ENCODE results near the gene ARHGAP11B.
"Not testable (repeated sequence)": the region's sequence is repeated elsewhere in the genome, so short reads cannot be mapped to it uniquely, and the experiment has no call there.

Gene ARHGAP11B

GRCh38 chr15:30625436-30626193, at the start of gene ARHGAP11B:
Gene ARHGAP11B (plus strand): TSS chr15:30626128.
- DNase-seq (ENCODE audit: low read depth), result peak; percentile 93

GRCh38 chr15:30579394-30579970, 46.4 kb upstream of the ARHGAP11B start:
- not testable (repeated sequence) for DNase-seq (ENCODE audit: low read depth)

GRCh38 chr15:30580716-30581115, 45.2 kb upstream of the ARHGAP11B start:
- not testable (repeated sequence) for DNase-seq (ENCODE audit: low read depth)

GRCh38 chr15:30598953-30599352, 27.0 kb upstream of the ARHGAP11B start:
- not testable (repeated sequence) for DNase-seq (ENCODE audit: low read depth)

GRCh38 chr15:30603796-30604195, 22.1 kb upstream of the ARHGAP11B start, which contains the start of gene GOLGA8H:
Gene GOLGA8H (plus strand): TSS chr15:30604028. CDS start chr15:30604126, 98 bp downstream.
- DNase-seq (ENCODE audit: low read depth), result not testable (repeated sequence)

GRCh38 chr15:30612271-30612670, 13.7 kb upstream of the ARHGAP11B start:
- DNase-seq (ENCODE audit: low read depth), result not testable (repeated sequence)

- not testable (repeated sequence) for DNase-seq (ENCODE audit: low read depth)
Observed at GRCh38 chr15:30621342-30621741, 4.6 kb upstream of the ARHGAP11B start.

GRCh38 chr15:30626194-30626565, 252 bp downstream of the ARHGAP11B start:
- DNase-seq (ENCODE audit: low read depth), result not testable (repeated sequence)

GRCh38 chr15:30626632-30627031, 704 bp downstream of the ARHGAP11B start:
- not testable (repeated sequence) for DNase-seq (ENCODE audit: low read depth)

- DNase-seq (ENCODE audit: low read depth), result no peak
Observed at GRCh38 chr15:30650012-30650929, 24.3 kb downstream of the ARHGAP11B start.

GRCh38 chr15:30661154-30661553, 35.2 kb downstream of the ARHGAP11B start:
- DNase-seq (ENCODE audit: low read depth), result not testable (repeated sequence)

- DNase-seq (ENCODE audit: low read depth), result not testable (repeated sequence)
Observed at GRCh38 chr15:30669621-30670020, 43.7 kb downstream of the ARHGAP11B start.

GRCh38 chr15:30670056-30670455, 44.1 kb downstream of the ARHGAP11B start:
- DNase-seq (ENCODE audit: low read depth), result no peak

- no peak for DNase-seq (ENCODE audit: low read depth)
Observed at GRCh38 chr15:30671309-30671708, 45.4 kb downstream of the ARHGAP11B start.

- no peak for DNase-seq (ENCODE audit: low read depth)
Observed at GRCh38 chr15:30675126-30675525, 49.2 kb downstream of the ARHGAP11B start.

GRCh38 chr15:30675891-30676290, 50.0 kb downstream of the ARHGAP11B start:
- not testable (repeated sequence) for DNase-seq (ENCODE audit: low read depth)

GRCh38 chr15:30680997-30681396, 55.1 kb downstream of the ARHGAP11B start:
- DNase-seq (ENCODE audit: low read depth), result not testable (repeated sequence)

GRCh38 chr15:30685709-30686285, 59.9 kb downstream of the ARHGAP11B start:
- DNase-seq (ENCODE audit: low read depth), result not testable (repeated sequence)

GRCh38 chr15:30686651-30687050, 60.7 kb downstream of the ARHGAP11B start:
- DNase-seq (ENCODE audit: low read depth), result not testable (repeated sequence)
